ENCODE data around the gene CLCN1.

Gene CLCN1

DNA sequence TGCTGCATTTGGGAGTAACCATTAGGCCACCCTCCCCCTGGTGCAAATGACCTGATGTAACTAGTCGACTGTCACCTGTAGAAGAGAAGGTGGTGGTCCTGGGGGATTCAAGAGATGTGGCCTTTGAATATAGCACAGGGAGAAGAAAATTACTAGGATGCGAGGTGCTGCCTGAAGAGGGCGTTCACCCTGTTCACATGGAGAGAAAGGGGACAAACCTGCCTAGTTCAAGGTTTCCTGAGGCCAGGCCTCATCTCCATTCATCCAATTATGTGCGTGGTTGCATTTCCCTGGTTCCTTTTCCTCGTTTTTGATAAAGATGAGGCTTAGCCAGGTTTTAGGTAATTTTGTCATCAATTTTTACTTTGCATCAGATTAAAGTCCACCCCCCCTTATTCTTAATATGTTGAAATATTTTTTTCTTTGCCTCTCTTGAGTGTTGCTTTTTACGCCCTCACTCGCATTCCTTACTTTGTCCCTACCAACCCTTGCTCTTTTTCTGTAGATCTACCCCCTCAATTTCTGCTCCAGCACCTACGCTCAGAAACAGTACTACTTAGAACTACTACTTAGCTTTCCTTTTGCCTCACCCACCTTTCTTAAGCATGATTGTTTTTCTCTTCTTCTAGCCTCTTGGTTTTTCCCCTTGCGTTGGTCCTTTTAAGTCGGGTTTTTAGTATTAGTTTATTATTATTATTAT, 13.7 kb downstream of the CLCN1 start:
- DNase-seq (ENCODE audit: low read depth): no peak

DNA sequence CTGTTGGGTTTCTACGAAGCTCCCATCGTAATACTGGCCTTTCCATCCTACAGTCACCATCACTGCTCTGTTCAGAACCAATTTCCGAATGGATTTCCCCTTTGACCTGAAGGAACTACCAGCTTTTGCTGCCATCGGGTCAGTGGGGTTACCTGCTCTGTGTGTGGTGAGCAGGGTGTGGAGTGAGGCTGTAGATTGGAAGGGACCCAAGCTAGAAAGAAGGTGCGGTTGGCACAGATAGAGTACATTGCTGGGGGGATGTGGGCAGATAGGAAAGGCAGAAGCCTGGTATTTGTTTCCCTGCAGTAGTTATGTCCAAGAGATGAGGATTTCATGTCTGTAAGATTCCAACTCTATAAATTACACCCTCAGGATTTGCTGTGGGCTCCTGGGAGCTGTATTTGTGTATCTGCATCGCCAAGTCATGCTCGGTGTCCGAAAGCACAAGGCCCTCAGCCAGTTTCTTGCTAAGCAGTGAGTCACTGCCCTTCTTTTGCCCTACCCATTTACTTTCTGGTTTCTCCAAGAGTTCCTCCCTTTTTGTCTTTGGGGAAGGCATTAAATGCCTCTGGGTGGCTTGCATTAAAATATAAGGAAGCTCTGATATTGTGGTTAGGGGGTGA, 15.4 kb downstream of the CLCN1 start:
- TF ChIP-seq, protein P1, sequence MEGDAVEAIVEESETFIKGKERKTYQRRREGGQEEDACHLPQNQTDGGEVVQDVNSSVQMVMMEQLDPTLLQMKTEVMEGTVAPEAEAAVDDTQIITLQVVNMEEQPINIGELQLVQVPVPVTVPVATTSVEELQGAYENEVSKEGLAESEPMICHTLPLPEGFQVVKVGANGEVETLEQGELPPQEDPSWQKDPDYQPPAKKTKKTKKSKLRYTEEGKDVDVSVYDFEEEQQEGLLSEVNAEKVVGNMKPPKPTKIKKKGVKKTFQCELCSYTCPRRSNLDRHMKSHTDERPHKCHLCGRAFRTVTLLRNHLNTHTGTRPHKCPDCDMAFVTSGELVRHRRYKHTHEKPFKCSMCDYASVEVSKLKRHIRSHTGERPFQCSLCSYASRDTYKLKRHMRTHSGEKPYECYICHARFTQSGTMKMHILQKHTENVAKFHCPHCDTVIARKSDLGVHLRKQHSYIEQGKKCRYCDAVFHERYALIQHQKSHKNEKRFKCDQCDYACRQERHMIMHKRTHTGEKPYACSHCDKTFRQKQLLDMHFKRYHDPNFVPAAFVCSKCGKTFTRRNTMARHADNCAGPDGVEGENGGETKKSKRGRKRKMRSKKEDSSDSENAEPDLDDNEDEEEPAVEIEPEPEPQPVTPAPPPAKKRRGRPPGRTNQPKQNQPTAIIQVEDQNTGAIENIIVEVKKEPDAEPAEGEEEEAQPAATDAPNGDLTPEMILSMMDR (IDR thresholded peaks at IDR 0.05; ENCODE audit: low read length, missing control alignments): no peak
- no peak overlapping the region for H3K4me3 ChIP-seq (replicated peaks; ENCODE audit: low read depth, low read length)
- peak; percentile 83 for DNase-seq (ENCODE audit: low read depth)

More for the DNA sequence above, 13.7 kb downstream of the CLCN1 start:
- no peak overlapping the region for H3K4me3 ChIP-seq (replicated peaks; ENCODE audit: low read depth, low read length)
- TF ChIP-seq, protein P1 (IDR thresholded peaks at IDR 0.05; ENCODE audit: low read length, missing control alignments): no peak

DNA sequence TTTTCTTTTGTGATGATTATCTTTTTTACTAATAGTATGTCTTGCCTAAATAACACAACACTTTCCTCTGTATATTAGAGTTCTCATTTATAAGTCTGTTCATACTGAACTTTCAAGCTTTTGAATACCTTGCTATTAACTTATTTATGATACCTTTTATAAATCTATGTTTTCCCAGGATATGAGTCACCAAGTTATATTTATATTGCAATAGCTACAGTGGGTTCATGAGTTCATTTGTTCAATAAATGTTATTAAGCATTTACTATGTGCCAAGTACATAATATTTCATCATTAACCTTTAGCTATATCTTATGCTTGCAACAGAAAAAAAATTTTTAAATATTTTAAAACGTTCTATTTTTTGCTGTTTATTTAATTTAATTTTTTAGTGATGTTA, 18.3 kb downstream of the CLCN1 start:
- H3K4me3 ChIP-seq (replicated peaks; ENCODE audit: low read depth, low read length): no peak overlapping the region
- TF ChIP-seq, protein P1 (IDR thresholded peaks at IDR 0.05; ENCODE audit: low read length, missing control alignments): no peak
- no peak for DNase-seq (ENCODE audit: low read depth)

DNA sequence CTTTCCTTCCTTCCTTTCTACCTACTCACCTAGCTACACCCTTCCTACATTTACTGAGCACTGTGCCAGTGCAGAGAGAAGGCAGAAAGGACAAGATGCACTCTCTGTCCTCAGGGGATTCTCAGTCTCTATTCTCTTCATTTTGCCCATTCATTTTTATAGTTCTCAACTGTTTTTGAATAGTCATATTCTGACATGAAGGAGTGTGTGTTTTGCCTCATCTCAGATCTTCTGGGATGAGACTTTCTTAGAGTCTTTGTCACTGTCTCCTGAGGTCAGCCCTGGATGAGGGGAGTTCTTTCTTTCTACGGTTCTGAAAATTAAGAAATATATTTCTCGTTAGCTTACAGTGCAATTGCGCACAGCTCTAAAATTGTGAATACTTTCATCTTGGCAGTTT, 21.3 kb downstream of the CLCN1 start:
- DNase-seq (ENCODE audit: low read depth): no peak
- TF ChIP-seq, protein P1 (IDR thresholded peaks at IDR 0.05; ENCODE audit: low read length, missing control alignments): no peak

DNA sequence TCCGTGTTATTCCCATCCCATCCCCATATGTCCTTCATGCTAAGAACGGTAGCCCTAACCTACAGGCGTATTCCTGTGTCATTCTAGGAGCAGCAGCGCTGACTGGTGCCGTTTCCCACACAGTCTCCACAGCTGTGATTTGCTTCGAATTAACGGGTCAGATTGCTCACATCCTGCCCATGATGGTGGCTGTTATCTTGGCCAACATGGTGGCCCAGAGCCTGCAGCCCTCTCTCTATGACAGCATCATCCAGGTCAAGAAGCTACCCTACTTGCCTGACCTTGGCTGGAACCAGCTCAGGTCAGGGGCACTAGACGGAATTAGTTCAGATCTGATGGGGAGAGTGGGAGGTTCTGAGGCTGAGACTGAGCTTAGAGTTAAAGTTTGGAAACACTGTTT, 25.9 kb downstream of the CLCN1 start:
- no peak for DNase-seq (ENCODE audit: low read depth)
- H3K4me3 ChIP-seq (replicated peaks; ENCODE audit: low read depth, low read length): no peak overlapping the region
- TF ChIP-seq, protein P1 (IDR thresholded peaks at IDR 0.05; ENCODE audit: low read length, missing control alignments): no peak

More for the DNA sequence above, 21.3 kb downstream of the CLCN1 start:
- no peak overlapping the region for H3K4me3 ChIP-seq (replicated peaks; ENCODE audit: low read depth, low read length)

DNA sequence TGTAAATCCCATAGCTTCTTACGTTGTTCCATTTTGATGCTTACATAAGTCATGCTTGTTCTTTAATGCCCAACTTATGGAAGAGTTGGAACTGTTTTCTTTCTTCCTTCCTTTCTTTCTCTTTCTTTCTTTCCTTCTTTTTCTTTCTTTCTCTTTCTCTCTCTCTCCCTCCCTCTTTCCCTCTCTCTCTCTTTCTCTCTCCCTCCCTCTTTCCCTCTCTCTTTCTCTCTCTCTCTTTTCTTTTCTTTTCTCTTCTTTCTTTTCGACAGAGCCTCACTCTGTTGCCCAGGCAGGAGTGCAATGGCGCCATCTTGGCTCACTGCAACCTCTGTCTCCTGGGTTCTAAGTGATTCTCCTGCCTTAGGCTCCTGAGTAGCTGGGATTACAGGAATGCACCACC, 27.7 kb downstream of the CLCN1 start:
- TF ChIP-seq, protein P1 (IDR thresholded peaks at IDR 0.05; ENCODE audit: low read length, missing control alignments): no peak
- DNase-seq (ENCODE audit: low read depth): no peak
- no peak overlapping the region for H3K4me3 ChIP-seq (replicated peaks; ENCODE audit: low read depth, low read length)
